HFFc6 (cell line): Measurements from ENCODE around the gene MYO1G. TPM values are rescaled to one million over a fixed set of nuclear protein-coding genes. Genes with fewer than 3 reads are reported as not detected.

Experiments
- DNase-seq: peaks from one replicate; pipeline ENCODE4 v3.0.0-alpha.2; 2018
- H3K27ac Mint-ChIP-seq: 2 replicates; pipeline ENCODE4 v1.8.0; 2020; ENCODE audit warnings: mild to moderate bottlenecking, mixed read lengths
- H3K27me3 Mint-ChIP-seq: 2 replicates; pipeline ENCODE4 v1.8.0; 2021; ENCODE audit warnings: mild to moderate bottlenecking, moderate library complexity, mixed read lengths; ENCODE audit not compliant: insufficient read depth
- H3K36me3 Mint-ChIP-seq: 2 replicates; pipeline ENCODE4 v1.8.0; 2021; ENCODE audit warnings: low read depth, mixed read lengths
- H3K4me1 Mint-ChIP-seq: 2 replicates; pipeline ENCODE4 v1.8.0; 2020; ENCODE audit warnings: low read depth, mixed read lengths
- H3K4me3 Mint-ChIP-seq: 2 replicates; pipeline ENCODE4 v1.8.0; 2020; ENCODE audit warnings: mild to moderate bottlenecking, moderate library complexity, mixed read lengths
- H3K9me3 Mint-ChIP-seq: 2 replicates; pipeline ENCODE4 v1.8.0; 2020; ENCODE audit warnings: mild to moderate bottlenecking, mixed read lengths
- CTCF ChIP-seq: fragments of 200-600 bp; sonication (generic); IDR thresholded peaks from 2 replicates; pipeline ENCODE4 v1.5.0; 2021; ENCODE audit warnings: antibody characterized with exemption, mild to moderate bottlenecking
- total RNA-seq, 6 experiments: library from RNA; stranded (reverse); fragmentation: NEBNext Ultra II Directional; extraction: Animal tissue kit (Norgen Biotek cat#: 25700); gene quantifications; 2 replicates in 1 of 6; 3 replicates in 5 of 6; pipeline ENCODE4 v1.2.3, GENCODE V29; 2021

MYO1G gene
- total RNA-seq, 6 experiments from 2014 or later, result not detected

- peaks cover 59% of the 10 kb centered on the region for H3K4me1 Mint-ChIP-seq
- no peak overlapping the region for H3K4me3 Mint-ChIP-seq
- peaks cover 22% of the 10 kb centered on the region for H3K36me3 Mint-ChIP-seq
- peaks cover 3% of the 10 kb centered on the region; the same call in 1 of the 2 replicates for H3K9me3 Mint-ChIP-seq
- H3K27me3 Mint-ChIP-seq, result peaks cover 7% of the 10 kb centered on the region
- DNase-seq, result no peak
- H3K27ac Mint-ChIP-seq, result peak overlapping the region; percentile 19; the same call in 1 of the 2 replicates
- TF ChIP-seq CTCF, result no peak
Measured at GRCh38 chr7:44988701-44989100, 9.9 kb upstream of the MYO1G start.

- Mint-ChIP-seq H3K36me3 (peaks cover 23% of the 10 kb centered on the region), H3K27ac (no peak overlapping the region), H3K27me3 (peaks cover 5% of the 10 kb centered on the region), H3K9me3 (peaks cover 3% of the 10 kb centered on the region; the same call in 1 of the 2 replicates), H3K4me1 (peaks cover 59% of the 10 kb centered on the region), H3K4me3 (no peak overlapping the region)
- DNase-seq, result no peak
- no peak for TF ChIP-seq CTCF
Measured at GRCh38 chr7:44987996-44988395, 9.2 kb upstream of the MYO1G start.

GRCh38 chr7:44987457-44987856, 8.6 kb upstream of the MYO1G start:
- Mint-ChIP-seq H3K27me3 (peaks cover 5% of the 10 kb centered on the region), H3K4me3 (peak overlapping the region; percentile 100), H3K4me1 (peaks cover 59% of the 10 kb centered on the region), H3K27ac (peak overlapping the region; percentile 98), H3K9me3 (peaks cover 3% of the 10 kb centered on the region; the same call in 1 of the 2 replicates), H3K36me3 (peaks cover 28% of the 10 kb centered on the region)
- no peak for DNase-seq
- no peak for TF ChIP-seq CTCF

GRCh38 chr7:44986218-44987053, 7.6 kb upstream of the MYO1G start:
- Mint-ChIP-seq H3K4me1 (peaks cover 59% of the 10 kb centered on the region), H3K4me3 (peak overlapping the region; percentile 100), H3K36me3 (peaks cover 31% of the 10 kb centered on the region), H3K27ac (peak overlapping the region; percentile 98), H3K27me3 (peaks cover 5% of the 10 kb centered on the region), H3K9me3 (peaks cover 3% of the 10 kb centered on the region; the same call in 1 of the 2 replicates)
- peak; percentile 90 for DNase-seq
- TF ChIP-seq CTCF, result no peak

GRCh38 chr7:44985900-44986217, 7.0 kb upstream of the MYO1G start:
- H3K27ac Mint-ChIP-seq, result peak overlapping the region; percentile 98
- peaks cover 31% of the 10 kb centered on the region for H3K36me3 Mint-ChIP-seq
- no peak for DNase-seq
- peaks cover 5% of the 10 kb centered on the region for H3K27me3 Mint-ChIP-seq
- H3K4me1 Mint-ChIP-seq, result peaks cover 62% of the 10 kb centered on the region
- peak overlapping the region; percentile 100 for H3K4me3 Mint-ChIP-seq
- TF ChIP-seq CTCF, result no peak
- peaks cover 3% of the 10 kb centered on the region; the same call in 1 of the 2 replicates for H3K9me3 Mint-ChIP-seq
